ENCODE data around the gene SFXN5. TPM values are rescaled to one million over a fixed set of nuclear protein-coding genes. Genes with fewer than 3 reads are reported as not detected.

The SFXN5 gene
- total and polyA plus RNA-seq, 2 of the 4 experiments (the other 2 are of a cell fraction) = 8.6 to 17.0 TPM

- TF ChIP-seq CEBPB (IDR thresholded peaks at IDR 0.05; ENCODE audit: low read depth, low read length) (no peak), MAFK (IDR thresholded peaks at IDR 0.05; ENCODE audit: low read depth, low read length) (no peak), RAD21 (IDR thresholded peaks at IDR 0.05; ENCODE audit: low read length) (no peak)
Observed at GRCh38 chr2:72999729-73000725, 71.5 kb downstream of the SFXN5 start (continued).

DNA sequence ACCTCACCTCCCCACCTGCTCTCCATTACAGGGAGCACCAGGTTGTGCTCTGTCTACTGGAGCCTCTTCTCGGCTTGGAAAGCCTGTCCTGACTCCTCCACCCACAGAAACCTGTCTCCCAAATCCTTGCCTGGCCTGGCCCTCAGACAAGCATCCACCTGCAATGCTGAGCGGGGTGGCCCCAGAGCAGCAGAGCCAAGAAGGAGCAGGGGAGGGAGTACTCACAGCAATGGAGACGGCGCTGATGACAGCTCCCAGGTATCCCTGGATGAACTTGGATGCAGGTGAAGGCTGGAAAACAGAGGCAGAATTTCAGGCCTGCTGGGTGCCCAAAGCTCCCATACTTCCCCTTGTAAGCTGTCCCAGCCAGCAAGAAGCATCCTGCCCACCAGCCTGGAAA is 72.8 kb downstream of the SFXN5 start:
- WGBS, 2 experiments (ENCODE audit: extremely low coverage in 2 of 2, insufficient read length in 1 of 2) = no CpG with 5 or more reads among the region's 4 CpGs
- in situ Hi-C loops (cut with MboI; ENCODE audit: low sequenced_read_pairs) (loop anchor here (5.0 kb wide), 1 partner anchor 159 kb away; no protein-coding TSS in a partner anchor), dilution Hi-C loops (cut with HindIII; ENCODE audit: low sequenced_read_pairs, unreplicated experiment) (no loop called here), intact Hi-C loops (cut with micrococcal nuclease) (no loop called here)
- Histone ChIP-seq H3K4me1 (ENCODE audit: control insufficient read depth, insufficient read depth, low read length) (peaks cover 10% of the 10 kb centered on the region), H3K27ac (ENCODE audit: insufficient read depth, low read length) (no peak overlapping the region), H4K91ac (ENCODE audit: insufficient read depth, low read depth, low read length) (no peak overlapping the region), H2BK5ac (ENCODE audit: low read depth, low read length, poor library complexity, severe bottlenecking) (no peak overlapping the region), H3K56ac (ENCODE audit: extremely low read depth, insufficient read depth, low read length) (no peak overlapping the region; the same call in 1 of the 2 replicates), H2BK15ac (ENCODE audit: low read depth, low read length) (no peak overlapping the region), H3K18ac (ENCODE audit: low read depth, low read length) (no peak overlapping the region), H2BK120ac (ENCODE audit: low read depth, low read length) (no peak overlapping the region), H3K9me3 (ENCODE audit: control insufficient read depth, insufficient read depth, low read length) (no peaks in the 10 kb centered on the region), H4K5ac (ENCODE audit: low read depth, low read length) (no peak overlapping the region), H4K8ac (ENCODE audit: low read depth in 2 of 2, low read length in 2 of 2) (no peak overlapping the region), H3K79me1 (ENCODE audit: low read depth in 1 of 2, low read length in 2 of 2) (no peaks in the 10 kb centered on the region; a peak in 1 of 4 replicates), H3K4me3 (ENCODE audit: insufficient read depth, low read depth, low read length) (no peak overlapping the region), H3K4ac (ENCODE audit: low read depth, low read length) (no peak overlapping the region), H3K9ac (ENCODE audit: low read depth, low read length) (no peak overlapping the region), H3K4me2 (ENCODE audit: low read depth, low read length) (no peak overlapping the region), H3K36me3 (ENCODE audit: control insufficient read depth, insufficient read depth, low read length) (no peaks in the 10 kb centered on the region), H2AK5ac (ENCODE audit: low read depth, low read length) (no peak overlapping the region), H3K23ac (ENCODE audit: low read depth, low read length) (no peak overlapping the region), H3K27me3 (ENCODE audit: control insufficient read depth, insufficient read depth, low read length) (no peaks in the 10 kb centered on the region), H3K9me1 (ENCODE audit: insufficient read depth, low read length) (peaks cover 11% of the 10 kb centered on the region), H4K20me1 (ENCODE audit: insufficient read depth, low read length) (no peaks in the 10 kb centered on the region), H2AK9ac (replicated peaks; ENCODE audit: low read depth, low read length, poor library complexity) (no peak overlapping the region), H2AFZ (replicated peaks; ENCODE audit: low read length, poor library complexity) (no peak overlapping the region), H2BK20ac (ENCODE audit: low read depth, low read length) (no peak overlapping the region), H3K14ac (replicated peaks; ENCODE audit: low read depth, low read length) (no peak overlapping the region)
- DNase-seq (no peak), ATAC-seq (ENCODE audit: low read depth) (no peak)
- ChIA-PET CTCF (no interaction called here), POLR2A (ENCODE audit: unreplicated experiment) (no interaction called here)
- BruUV-seq (replicated peaks) = no TSS peak
- TF ChIP-seq POLR2A (IDR thresholded peaks at IDR 0.05; ENCODE audit: low read depth, low read length) (no peak), RCOR1 (IDR thresholded peaks at IDR 0.05; ENCODE audit: insufficient replicate concordance, low read length) (no peak)

All from IMR-90 (cell line).